MG63 (cell line): ENCODE data around the gene PDZD11. TPM values are rescaled to one million over a fixed set of nuclear protein-coding genes. Genes with fewer than 3 reads are reported as not detected.
A peak's percentile ranks its signal among the peaks of the same experiment; 100 is the strongest.
"Not testable (repeated sequence)": the region's sequence is repeated elsewhere in the genome, so short reads cannot be mapped to it uniquely, and the experiment has no call there.

ENCODE experiments used
- DNase-seq: peaks from one replicate; pipeline ENCODE4 v3.0.0-alpha.2; 2020
- H3K27me3 ChIP-seq: fragments of 250-450 bp; sonication (Bioruptor Pico); 2 replicates; pipeline ENCODE4 v1.5.1; 2020; ENCODE audit warnings: mild to moderate bottlenecking, moderate library complexity
- H3K36me3 ChIP-seq: fragments of 250-450 bp; sonication (Bioruptor Pico); 2 replicates; pipeline ENCODE4 v1.5.1; 2020; ENCODE audit warnings: mild to moderate bottlenecking, moderate library complexity
- H3K4me3 ChIP-seq: fragments of 250-450 bp; sonication (Bioruptor Pico); 2 replicates; pipeline ENCODE4 v1.5.1; 2020; ENCODE audit warnings: mild to moderate bottlenecking, moderate library complexity
- H3K9me3 ChIP-seq: fragments of 250-450 bp; sonication (Bioruptor Pico); 2 replicates; pipeline ENCODE4 v1.5.1; 2020; ENCODE audit warnings: mild to moderate bottlenecking, moderate library complexity
- total RNA-seq: library from RNA; depleted of rRNA; stranded (reverse); fragments of >200 nt; shearing (Covaris generic); gene quantifications from 2 replicates; pipeline ENCODE4 v1.2.3, GENCODE V29; 2014; ENCODE audit warnings: low replicate concordance

PDZD11 gene
- total RNA-seq, 1 experiment from 2014 or later = 80.6 TPM

DNA sequence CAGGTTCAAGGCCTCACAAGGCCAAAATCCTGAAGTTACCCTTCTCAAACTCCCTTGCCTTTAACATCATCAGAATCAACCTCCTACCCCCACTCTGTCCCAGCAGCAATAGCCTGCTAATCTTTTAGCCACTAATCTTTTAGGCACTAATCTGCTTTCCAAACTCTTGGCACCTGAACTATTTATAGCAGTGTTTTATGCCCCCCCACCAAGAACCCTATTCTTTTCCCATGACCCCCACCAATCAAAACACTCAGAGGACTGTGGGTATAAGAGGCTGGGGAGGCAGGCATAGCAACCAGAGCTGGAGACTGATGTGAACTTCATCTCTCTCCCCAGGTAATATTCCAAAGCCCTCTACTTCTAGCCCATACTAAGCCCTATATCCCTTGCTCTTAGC lies 21.7 kb downstream of the PDZD11 start, which contains the start of gene ARR3:
TSS of gene ARR3 (plus strand) at position 301 of the 400 bp plus-strand sequence. CDS start 1,052 bp downstream, outside the sequence.
- Histone ChIP-seq H3K4me3 (no peak within 1 kb of the TSS), H3K9me3 (no peaks in the 10 kb centered on the region), H3K27me3 (no peaks in the 10 kb centered on the region), H3K36me3 (no peaks in the 10 kb centered on the region)
- DNase-seq = no peak

DNA sequence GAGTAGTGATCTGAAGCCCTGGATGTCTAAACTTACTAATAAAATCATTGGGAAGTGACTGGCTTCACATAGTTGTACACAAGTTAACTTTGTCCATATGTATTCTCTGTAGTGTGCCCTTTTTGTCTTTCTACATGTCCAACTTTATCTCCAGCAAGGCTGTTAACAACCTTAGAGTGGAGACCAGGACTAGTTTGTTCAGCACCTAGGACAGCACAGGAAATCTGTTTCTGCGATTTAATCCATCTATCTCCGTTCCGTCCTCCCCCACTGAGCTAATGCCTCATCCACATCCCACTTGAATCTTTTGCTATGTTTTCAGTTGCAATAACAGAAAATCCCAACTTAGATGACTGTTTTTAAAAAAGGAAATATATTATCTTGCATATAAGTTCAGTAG lies 24.9 kb downstream of the PDZD11 start:
- H3K27me3 ChIP-seq = no peaks in the 10 kb centered on the region
- H3K4me3 ChIP-seq = no peak overlapping the region
- H3K36me3 ChIP-seq = no peaks in the 10 kb centered on the region
- no peak for DNase-seq
- no peaks in the 10 kb centered on the region for H3K9me3 ChIP-seq

DNA sequence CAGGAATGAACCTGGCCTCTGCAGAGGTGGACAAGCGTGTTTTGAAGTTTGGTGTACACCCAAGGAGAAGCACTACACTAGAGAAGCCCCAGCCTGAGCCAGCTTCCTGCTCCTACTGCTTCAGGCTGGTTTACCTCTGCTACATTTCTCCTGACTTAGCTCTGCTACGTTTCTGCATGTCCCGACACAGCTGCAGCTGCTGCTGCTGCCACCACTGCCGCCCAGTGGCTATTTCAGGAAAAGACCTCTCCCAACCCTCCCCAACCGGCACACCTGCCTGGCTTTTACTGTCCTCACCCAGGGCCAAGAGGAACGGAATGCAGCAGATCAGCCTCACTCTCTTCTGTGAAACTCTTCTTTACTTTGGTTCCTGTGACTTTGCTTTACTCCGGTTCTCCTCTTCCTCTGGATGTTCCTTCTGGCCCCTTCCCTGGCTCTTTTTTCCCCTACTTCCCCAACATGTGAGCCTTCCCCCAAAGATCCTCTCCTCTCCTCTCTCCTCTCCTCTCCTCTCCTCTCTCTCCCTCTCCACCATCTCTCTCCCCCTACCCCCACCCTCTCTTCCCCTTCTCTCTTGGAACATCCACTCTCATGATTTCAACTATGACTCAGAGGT lies 26.7 kb downstream of the PDZD11 start:
- H3K9me3 ChIP-seq = no peaks in the 10 kb centered on the region
- no peaks in the 10 kb centered on the region for H3K27me3 ChIP-seq
- DNase-seq = peak; percentile 16
- no peaks in the 10 kb centered on the region for H3K36me3 ChIP-seq
- H3K4me3 ChIP-seq = no peak overlapping the region

DNA sequence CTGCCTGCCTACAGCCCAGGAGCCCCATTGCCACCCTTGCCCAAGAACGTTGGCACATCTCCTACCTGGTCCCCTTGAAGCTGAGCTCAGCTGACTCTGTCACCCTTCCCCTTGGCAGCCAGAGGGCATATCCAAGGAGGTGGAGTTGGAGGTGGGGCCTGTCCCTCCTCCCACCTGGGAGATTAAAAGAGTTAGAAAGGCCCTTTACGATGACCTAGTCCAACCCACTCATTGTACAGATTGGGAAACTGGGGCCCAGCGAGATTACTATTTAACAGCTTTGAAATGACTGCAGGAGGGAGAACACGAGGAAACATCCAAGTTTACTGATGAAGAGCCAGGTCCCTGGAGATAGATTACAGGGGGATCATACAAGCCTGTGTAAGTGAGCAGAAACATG lies 29.6 kb downstream of the PDZD11 start, which contains the start of gene P2RY4:
TSS of gene P2RY4 (minus strand) at position 101 of the 400 bp plus-strand sequence. CDS start 580 bp downstream, outside the sequence.
- H3K9me3 ChIP-seq = no peaks in the 10 kb centered on the region
- H3K4me3 ChIP-seq = no peak within 1 kb of the TSS
- DNase-seq = no peak
- H3K27me3 ChIP-seq = no peaks in the 10 kb centered on the region
- H3K36me3 ChIP-seq = no peaks in the 10 kb centered on the region

DNA sequence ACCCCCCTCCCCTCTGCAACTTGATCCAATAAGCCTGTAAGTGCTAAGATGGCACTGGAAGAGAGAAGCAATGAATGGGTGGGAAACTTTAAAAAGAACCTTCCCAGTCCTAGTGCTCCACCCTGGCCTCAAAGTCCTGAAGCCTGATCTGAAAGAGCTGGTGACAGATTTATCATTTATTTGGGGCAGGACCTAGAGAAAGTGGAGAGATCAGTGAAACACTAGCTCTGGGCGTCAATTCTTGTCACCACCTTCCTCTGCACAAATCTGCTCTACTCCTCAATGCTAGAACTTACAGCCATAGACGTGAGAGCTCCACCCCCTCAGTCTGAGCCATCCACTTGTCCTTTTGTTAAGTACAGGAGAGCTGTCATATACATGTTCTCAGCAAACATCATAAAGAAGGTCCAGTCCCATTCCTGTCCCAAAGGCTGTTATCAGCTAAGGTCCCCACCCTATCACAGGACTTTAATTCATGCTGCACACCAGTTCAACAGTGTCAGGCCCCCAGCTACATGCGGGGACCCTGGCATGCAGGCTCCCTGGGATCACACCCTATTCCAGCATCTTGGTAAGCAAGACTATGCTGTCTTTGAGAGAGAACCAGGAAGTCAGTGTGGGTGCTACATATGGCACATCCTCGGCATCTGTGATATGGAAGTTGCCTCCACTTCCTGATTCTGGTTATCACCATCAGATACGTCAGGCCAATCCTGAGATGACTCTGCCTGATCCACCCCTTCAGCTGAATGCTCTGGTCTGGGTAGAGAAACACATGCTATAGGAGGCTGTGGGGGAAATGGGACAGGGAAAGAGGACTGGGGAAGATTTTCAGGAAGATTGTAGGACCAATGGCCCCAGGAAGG lies 32.1 kb downstream of the PDZD11 start:
- no peaks in the 10 kb centered on the region for H3K27me3 ChIP-seq
- no peak overlapping the region for H3K4me3 ChIP-seq
- H3K9me3 ChIP-seq = no peaks in the 10 kb centered on the region
- H3K36me3 ChIP-seq = no peaks in the 10 kb centered on the region
- no peak for DNase-seq

DNA sequence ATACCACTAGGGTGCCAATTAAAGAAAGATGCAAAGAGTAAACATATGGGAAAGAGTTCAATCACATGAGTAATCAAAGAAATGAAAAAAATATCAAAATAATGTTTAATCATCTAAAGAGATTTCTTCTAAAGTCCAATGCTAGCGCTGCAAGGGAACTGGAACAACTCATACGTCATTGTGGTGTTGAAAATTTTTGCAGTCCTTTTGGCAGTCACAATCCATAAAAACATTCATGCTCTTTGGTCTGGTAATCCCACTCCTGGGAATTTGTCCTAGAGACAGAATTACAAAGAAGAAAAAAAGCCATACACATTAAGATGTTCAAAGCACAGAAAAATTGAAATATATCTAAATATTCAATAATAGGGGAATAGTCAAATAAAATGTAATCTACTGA lies 34.3 kb downstream of the PDZD11 start:
- H3K9me3 ChIP-seq = no peaks in the 10 kb centered on the region
- H3K4me3 ChIP-seq = no peak overlapping the region

DNA sequence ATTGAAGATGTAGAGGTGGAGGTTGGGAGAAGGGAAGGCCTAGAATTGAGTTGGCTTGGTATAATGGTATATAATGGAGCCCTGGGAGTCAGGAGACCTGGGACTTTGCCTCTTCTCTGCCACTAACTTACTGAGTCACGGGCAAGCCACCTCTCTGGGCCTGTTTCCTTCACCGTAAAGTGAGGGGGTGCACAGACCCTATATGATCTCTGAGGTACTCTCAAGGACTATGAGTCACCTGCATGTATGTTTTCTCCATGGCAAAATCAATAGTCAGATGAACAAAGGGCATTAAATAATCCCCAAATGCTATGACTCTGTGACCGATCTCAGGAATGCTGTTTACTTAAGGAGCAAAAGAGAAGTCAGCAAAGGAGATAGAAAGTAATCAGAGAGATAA lies 34.8 kb downstream of the PDZD11 start:
- H3K36me3 ChIP-seq = no peaks in the 10 kb centered on the region
- H3K4me3 ChIP-seq = no peak overlapping the region
- H3K27me3 ChIP-seq = no peaks in the 10 kb centered on the region
- no peaks in the 10 kb centered on the region for H3K9me3 ChIP-seq
- no peak for DNase-seq

More for the DNA sequence above, 34.3 kb downstream of the PDZD11 start:
- H3K36me3 ChIP-seq = no peaks in the 10 kb centered on the region
- DNase-seq = no peak
- H3K27me3 ChIP-seq = no peaks in the 10 kb centered on the region

DNA sequence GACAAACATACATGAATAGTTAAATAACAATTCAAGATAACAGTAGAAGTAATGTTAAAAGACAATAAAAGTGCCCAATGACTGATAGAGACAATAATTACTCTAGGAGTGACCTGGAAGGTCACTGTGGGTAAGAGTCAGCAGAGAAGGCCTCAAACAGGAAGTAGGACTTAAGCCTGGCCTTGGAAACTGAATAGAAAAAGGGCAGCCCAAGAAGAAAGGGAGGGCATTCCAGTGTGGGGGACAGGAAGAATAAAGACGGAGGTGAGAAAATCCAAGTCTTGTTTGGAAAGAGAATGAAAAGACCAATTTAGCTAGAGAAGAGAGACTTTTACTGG lies 35.7 kb downstream of the PDZD11 start:
- Histone ChIP-seq H3K27me3 (no peaks in the 10 kb centered on the region), H3K9me3 (no peaks in the 10 kb centered on the region), H3K36me3 (no peaks in the 10 kb centered on the region), H3K4me3 (no peak overlapping the region)
- no peak for DNase-seq

DNA sequence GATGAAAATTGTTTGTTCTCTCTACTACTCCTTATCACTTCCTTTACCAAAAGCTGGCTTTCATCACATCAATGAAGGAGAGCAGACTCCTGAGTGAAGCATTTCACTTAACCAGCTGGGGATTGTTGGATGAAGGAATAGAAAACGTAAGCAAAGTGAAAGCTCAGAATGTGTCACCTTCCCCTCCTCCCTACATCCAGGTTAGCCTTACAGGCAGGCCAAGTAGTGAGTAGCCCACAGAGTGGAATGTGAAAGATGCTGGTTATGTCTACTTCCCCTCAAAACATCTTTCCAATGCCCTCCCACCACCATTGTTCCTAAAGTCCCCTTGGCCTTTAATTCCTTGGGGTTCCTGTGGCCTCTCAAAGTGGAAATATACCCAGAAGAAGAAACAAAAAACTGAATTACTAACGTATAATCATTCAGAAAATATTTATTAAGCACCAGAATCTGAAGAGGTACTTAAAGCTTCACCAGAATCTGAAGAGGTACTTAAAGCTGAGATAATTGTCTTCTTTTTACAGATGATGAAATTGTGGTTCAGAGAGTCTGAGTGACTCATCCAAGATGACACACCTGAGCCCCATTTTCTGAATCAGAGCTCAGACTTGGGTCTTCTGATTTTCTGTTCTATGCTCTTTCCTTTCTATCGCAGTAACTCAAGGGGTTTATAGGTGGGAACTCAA lies 36.2 kb downstream of the PDZD11 start:
- no peaks in the 10 kb centered on the region for H3K9me3 ChIP-seq
- DNase-seq = no peak
- no peak overlapping the region for H3K4me3 ChIP-seq
- H3K36me3 ChIP-seq = no peaks in the 10 kb centered on the region
- no peaks in the 10 kb centered on the region for H3K27me3 ChIP-seq

DNA sequence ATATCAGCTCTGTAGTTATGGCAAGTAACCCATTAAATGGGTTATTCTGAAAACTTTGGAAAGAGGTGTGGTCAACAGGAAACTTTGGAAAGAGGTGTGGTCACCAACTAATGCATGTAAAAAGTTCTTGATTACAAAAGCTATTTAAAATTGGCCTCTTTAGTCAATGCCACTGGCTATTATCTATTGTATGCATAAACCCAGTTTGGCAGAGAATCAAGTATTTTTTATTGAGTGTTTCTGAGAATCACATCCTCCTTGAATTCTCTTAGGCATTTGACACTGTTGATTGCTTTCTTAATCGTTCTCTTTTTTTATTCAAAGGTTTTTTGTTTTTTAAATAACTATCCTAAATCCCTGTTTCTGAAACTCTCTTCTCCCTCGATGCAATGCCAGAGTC lies 37.2 kb downstream of the PDZD11 start:
- H3K27me3 ChIP-seq = no peaks in the 10 kb centered on the region
- no peaks in the 10 kb centered on the region for H3K36me3 ChIP-seq
- no peak overlapping the region for H3K4me3 ChIP-seq
- DNase-seq = no peak
- no peaks in the 10 kb centered on the region for H3K9me3 ChIP-seq

DNA sequence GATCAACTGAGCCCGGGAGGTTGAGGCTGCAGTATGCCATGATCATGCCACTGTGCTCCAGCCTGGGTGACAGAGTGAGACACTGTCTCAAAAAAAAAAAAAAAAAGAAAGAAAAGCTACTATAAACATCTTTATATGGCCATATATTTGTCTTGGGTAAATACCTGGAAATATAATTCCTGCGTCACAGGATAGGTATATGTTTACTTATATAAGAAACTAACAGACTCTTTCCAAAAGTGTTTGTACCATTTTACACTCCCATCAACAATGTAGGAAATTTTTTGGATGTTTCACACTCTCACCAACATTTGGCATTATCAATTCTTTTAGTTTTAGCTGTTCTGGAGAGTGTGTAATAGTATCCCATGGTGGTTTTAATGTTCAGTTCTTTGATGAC lies 42.5 kb downstream of the PDZD11 start:
- Histone ChIP-seq H3K36me3 (no peaks in the 10 kb centered on the region), H3K27me3 (no peaks in the 10 kb centered on the region), H3K4me3 (no peak overlapping the region), H3K9me3 (no peaks in the 10 kb centered on the region)
- DNase-seq = no peak

DNA sequence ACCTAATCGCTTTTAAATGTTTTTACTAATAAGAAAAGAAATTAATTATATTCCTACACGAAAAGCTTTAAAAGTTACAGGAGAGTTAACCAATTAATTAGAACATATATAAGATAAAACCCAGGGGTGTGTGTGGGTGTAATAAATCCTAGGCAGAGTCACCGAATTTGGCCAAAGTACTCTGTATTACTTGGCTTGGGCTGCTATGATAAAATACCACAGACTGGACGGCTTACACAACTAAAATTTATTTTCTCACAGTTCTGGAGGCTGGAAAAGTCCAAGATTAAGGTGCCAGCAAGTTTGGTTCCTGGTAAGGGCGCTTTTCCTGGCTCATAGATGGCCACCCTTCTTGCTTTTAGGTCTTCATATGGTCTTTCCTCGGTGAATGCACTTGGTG lies 44.8 kb downstream of the PDZD11 start:
- no peaks in the 10 kb centered on the region for H3K9me3 ChIP-seq
- DNase-seq = peak; percentile 2
- H3K27me3 ChIP-seq = no peaks in the 10 kb centered on the region
- H3K36me3 ChIP-seq = no peaks in the 10 kb centered on the region
- H3K4me3 ChIP-seq = no peak overlapping the region

DNA sequence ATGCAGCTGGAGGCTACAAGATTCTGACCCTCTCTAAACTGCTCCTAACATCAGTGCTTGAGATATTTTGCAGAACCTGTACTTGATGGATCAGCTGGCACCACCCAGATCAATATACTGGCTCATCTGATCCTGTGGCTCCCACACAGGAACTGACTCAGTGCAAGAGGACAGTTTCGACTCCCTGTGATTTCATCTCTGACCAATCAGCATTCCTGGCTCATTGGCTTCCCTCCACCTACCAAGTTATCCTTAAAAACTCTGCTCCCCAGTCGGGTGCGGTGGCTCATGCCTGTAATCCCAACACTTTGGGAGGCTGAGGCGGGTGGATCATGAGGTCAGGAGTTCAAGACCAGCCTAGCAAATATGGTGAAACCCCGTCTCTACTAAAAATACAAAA lies 46.1 kb downstream of the PDZD11 start:
- H3K27me3 ChIP-seq, H3K36me3 ChIP-seq, H3K4me3 ChIP-seq, H3K9me3 ChIP-seq: not testable (repeated sequence)
- peak; percentile 45 for DNase-seq

DNA sequence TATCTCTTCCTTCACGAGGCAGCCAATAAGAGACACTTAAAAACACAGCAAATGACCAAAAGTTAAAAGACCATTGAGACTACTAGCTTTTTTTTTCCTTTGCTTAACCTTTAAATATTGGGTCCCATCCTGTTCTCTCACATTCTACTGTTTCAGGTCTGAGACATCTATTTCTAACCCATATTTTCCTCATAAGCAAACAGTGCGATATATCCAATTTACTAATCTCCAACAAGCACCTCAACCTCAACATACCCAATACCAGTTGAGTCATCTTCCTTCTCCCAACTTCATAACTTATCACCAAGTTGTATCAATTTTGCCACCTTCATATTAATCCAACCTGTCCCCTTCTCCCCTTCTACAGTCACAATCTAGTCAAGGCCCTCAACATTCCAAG lies 48.2 kb downstream of the PDZD11 start:
- DNase-seq = no peak
- Histone ChIP-seq H3K27me3 (no peaks in the 10 kb centered on the region), H3K36me3 (no peaks in the 10 kb centered on the region)

DNA sequence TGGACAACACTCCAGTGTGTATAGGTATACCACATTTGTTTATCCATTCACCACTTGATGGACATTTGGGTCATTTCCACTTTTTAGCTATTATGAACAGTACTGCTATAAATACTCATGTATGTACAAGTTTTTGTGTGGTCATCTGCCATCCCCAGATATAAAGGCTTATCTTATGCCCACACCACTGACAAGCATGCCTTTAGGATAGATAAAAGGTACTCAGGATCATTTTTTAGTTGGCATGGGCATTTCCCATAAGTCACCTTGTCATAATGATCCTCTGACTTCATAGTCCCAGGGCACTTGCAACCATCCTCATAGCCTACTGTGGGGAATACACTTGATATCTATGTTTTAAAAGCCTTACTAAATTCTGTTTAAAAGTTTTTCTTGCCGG lies 49.0 kb downstream of the PDZD11 start:
- no peaks in the 10 kb centered on the region for H3K36me3 ChIP-seq
- H3K9me3 ChIP-seq = no peaks in the 10 kb centered on the region
- H3K27me3 ChIP-seq = no peaks in the 10 kb centered on the region
- no peak for DNase-seq
- H3K4me3 ChIP-seq = no peak overlapping the region

More for the DNA sequence above, 48.2 kb downstream of the PDZD11 start:
- Histone ChIP-seq H3K4me3 (no peak overlapping the region), H3K9me3 (no peaks in the 10 kb centered on the region)
